Activated CD8-positive, alpha-beta memory T cell treated with anti-CD3 and anti-CD28 coated beads, Interleukin-2, amount 50 U/mL, for 4 hours (primary cell): ENCODE measurements around the gene GPR50.

Source experiments
- DNase-seq: peaks from one replicate; pipeline ENCODE4 v3.0.0-alpha.2; 2020

Gene GPR50

GRCh38 chrX:151228935-151229334 is 52.6 kb downstream of the GPR50 start:
- DNase-seq, result no peak
